IPS-18c (cell line): Measurements from ENCODE around the gene RHOJ.
"Not testable (repeated sequence)": the region's sequence is repeated elsewhere in the genome, so short reads cannot be mapped to it uniquely, and the experiment has no call there.

Experiments used
- H3K4me3 ChIP-seq: 2 replicates; pipeline ENCODE4 v1.7.0; 2013; ENCODE audit warnings: low read depth, mild to moderate bottlenecking, low read length, moderate library complexity; ENCODE audit not compliant: insufficient read depth
- H3K9me3 ChIP-seq: one replicate; pipeline ENCODE4 v1.6.1; 2013; ENCODE audit warnings: mild to moderate bottlenecking, low read length, moderate library complexity; ENCODE audit not compliant: control insufficient read depth, insufficient read depth

RHOJ gene

GRCh38 chr14:63204407-63205043, at the start of gene RHOJ:
Gene RHOJ (plus strand): TSS chr14:63204443. CDS start chr14:63204870, 427 bp downstream.
- H3K4me3 ChIP-seq = no peak within 1 kb of the TSS; the same call in 1 of the 2 replicates

GRCh38 chr14:63155511-63156185, 48.6 kb upstream of the RHOJ start:
- H3K4me3 ChIP-seq = no peak overlapping the region
- no peaks in the 10 kb centered on the region for H3K9me3 ChIP-seq

More at GRCh38 chr14:63204407-63205043, at the start of gene RHOJ:
- H3K9me3 ChIP-seq = no peaks in the 10 kb centered on the region

GRCh38 chr14:63157195-63157594, 47.0 kb upstream of the RHOJ start:
- Histone ChIP-seq H3K4me3 (no peak overlapping the region), H3K9me3 (no peaks in the 10 kb centered on the region)

- Histone ChIP-seq H3K9me3 (no peaks in the 10 kb centered on the region), H3K4me3 (no peak overlapping the region)
Measured at GRCh38 chr14:63163306-63163705, 40.9 kb upstream of the RHOJ start.

GRCh38 chr14:63164108-63164683, 40.0 kb upstream of the RHOJ start:
- H3K9me3 ChIP-seq = no peaks in the 10 kb centered on the region
- no peak overlapping the region for H3K4me3 ChIP-seq

- H3K9me3 ChIP-seq, H3K4me3 ChIP-seq: not testable (repeated sequence)
Measured at GRCh38 chr14:63165267-63165666, 39.0 kb upstream of the RHOJ start.

GRCh38 chr14:63167044-63167443, 37.2 kb upstream of the RHOJ start:
- H3K9me3 ChIP-seq = no peaks in the 10 kb centered on the region
- H3K4me3 ChIP-seq = no peak overlapping the region

GRCh38 chr14:63174760-63175191, 29.5 kb upstream of the RHOJ start:
- Histone ChIP-seq H3K9me3 (no peaks in the 10 kb centered on the region), H3K4me3 (no peak overlapping the region)

- Histone ChIP-seq H3K4me3 (no peak overlapping the region), H3K9me3 (no peaks in the 10 kb centered on the region)
Measured at GRCh38 chr14:63175531-63175930, 28.7 kb upstream of the RHOJ start.

- no peak overlapping the region for H3K4me3 ChIP-seq
- H3K9me3 ChIP-seq = no peaks in the 10 kb centered on the region
Measured at GRCh38 chr14:63178912-63179311, 25.3 kb upstream of the RHOJ start.

GRCh38 chr14:63179383-63179782, 24.9 kb upstream of the RHOJ start:
- Histone ChIP-seq H3K4me3 (no peak overlapping the region), H3K9me3 (no peaks in the 10 kb centered on the region)

GRCh38 chr14:63180011-63180410, 24.2 kb upstream of the RHOJ start:
- no peak overlapping the region for H3K4me3 ChIP-seq
- no peaks in the 10 kb centered on the region for H3K9me3 ChIP-seq

GRCh38 chr14:63182968-63183367, 21.3 kb upstream of the RHOJ start:
- no peaks in the 10 kb centered on the region for H3K9me3 ChIP-seq

GRCh38 chr14:63186453-63186852, 17.8 kb upstream of the RHOJ start:
- Histone ChIP-seq H3K9me3 (no peaks in the 10 kb centered on the region), H3K4me3 (no peak overlapping the region)

More at GRCh38 chr14:63182968-63183367, 21.3 kb upstream of the RHOJ start:
- H3K4me3 ChIP-seq = no peak overlapping the region

GRCh38 chr14:63191211-63191610, 13.0 kb upstream of the RHOJ start:
- H3K9me3 ChIP-seq = peaks cover 2% of the 10 kb centered on the region
- H3K4me3 ChIP-seq = no peak overlapping the region

- H3K4me3 ChIP-seq = no peak overlapping the region
- peaks cover 2% of the 10 kb centered on the region for H3K9me3 ChIP-seq
Measured at GRCh38 chr14:63192085-63192484, 12.2 kb upstream of the RHOJ start.

GRCh38 chr14:63193236-63193635, 11.0 kb upstream of the RHOJ start:
- no peak overlapping the region for H3K4me3 ChIP-seq
- H3K9me3 ChIP-seq = peaks cover 2% of the 10 kb centered on the region

GRCh38 chr14:63200035-63200740, 4.1 kb upstream of the RHOJ start:
- no peaks in the 10 kb centered on the region for H3K9me3 ChIP-seq

More at GRCh38 chr14:63200035-63200740, 4.1 kb upstream of the RHOJ start:
- no peak overlapping the region for H3K4me3 ChIP-seq
